ENCODE data around the gene CCDC187.
"Not testable (repeated sequence)": the region's sequence is repeated elsewhere in the genome, so short reads cannot be mapped to it uniquely, and the experiment has no call there.

Gene CCDC187

GRCh38 chr9:136237486-136238341 is 66.2 kb downstream of the CCDC187 start:
- no peak for FAIRE-seq

GRCh38 chr9:136236471-136237410 is 67.2 kb downstream of the CCDC187 start:
- FAIRE-seq = not testable (repeated sequence)

GRCh38 chr9:136235709-136236455 is 68.0 kb downstream of the CCDC187 start:
- FAIRE-seq = no peak

DNA sequence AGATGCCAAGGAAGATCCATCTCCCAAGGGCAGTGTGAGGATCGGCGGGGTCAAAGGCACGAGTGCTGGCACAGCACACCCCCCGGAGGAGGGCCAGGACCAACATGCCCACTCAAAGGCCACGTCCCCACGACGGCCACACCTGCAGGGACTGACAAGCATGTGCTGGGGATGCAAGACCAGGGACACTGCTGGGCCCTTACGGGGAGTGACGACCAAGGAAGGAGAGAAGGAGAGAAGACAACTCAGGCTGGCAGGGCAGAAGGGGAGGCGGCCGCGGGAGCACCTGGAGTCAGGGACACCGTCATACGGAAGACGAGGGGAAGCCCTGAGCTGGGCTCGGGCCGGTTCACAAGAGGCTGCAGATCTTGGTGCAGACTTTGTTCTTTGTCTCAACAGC is 68.7 kb downstream of the CCDC187 start:
- FAIRE-seq = no peak

GRCh38 chr9:136234597-136234996 is 69.3 kb downstream of the CCDC187 start:
- no peak for FAIRE-seq

DNA sequence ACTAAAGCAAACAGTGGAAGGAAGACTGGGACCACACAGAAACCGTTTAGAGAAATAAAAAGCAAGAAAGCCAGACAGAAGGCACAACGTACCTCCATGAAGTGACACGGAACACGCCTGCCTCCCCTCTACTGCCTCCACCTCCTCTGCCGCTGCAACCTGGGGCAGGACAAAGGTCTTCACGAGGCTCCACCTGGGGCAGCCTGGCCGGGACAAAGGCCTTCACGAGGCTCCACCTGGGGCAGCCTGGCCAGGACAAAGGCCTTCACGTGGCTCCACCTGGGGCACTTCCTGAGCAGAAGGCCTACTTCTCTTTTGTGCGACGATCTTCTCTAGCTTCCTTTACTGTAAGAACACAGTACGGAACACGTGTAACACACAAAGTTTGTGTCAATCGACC is 70.0 kb downstream of the CCDC187 start:
- no peak for FAIRE-seq

GRCh38 chr9:136233411-136233810 is 70.5 kb downstream of the CCDC187 start:
- FAIRE-seq = no peak

DNA sequence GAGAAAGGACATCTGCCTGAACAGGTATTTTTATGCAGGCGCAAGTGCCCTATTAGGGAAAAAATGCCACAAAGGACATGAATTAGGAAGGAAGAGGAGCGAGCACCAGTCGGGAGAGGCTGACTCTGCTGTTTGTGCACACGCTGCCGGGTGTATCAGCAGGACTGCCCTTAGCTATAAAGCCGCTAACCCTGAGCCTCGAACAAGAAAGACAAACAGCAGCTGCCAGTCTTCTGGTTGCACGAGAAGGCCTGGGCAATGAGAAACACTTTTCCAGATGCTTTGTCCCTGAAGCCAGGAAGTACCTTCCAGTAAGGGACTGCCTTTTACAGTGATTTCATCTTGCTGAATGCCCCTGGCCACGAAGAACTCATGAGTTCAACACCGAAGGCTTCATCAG is 70.9 kb downstream of the CCDC187 start:
- FAIRE-seq = no peak

DNA sequence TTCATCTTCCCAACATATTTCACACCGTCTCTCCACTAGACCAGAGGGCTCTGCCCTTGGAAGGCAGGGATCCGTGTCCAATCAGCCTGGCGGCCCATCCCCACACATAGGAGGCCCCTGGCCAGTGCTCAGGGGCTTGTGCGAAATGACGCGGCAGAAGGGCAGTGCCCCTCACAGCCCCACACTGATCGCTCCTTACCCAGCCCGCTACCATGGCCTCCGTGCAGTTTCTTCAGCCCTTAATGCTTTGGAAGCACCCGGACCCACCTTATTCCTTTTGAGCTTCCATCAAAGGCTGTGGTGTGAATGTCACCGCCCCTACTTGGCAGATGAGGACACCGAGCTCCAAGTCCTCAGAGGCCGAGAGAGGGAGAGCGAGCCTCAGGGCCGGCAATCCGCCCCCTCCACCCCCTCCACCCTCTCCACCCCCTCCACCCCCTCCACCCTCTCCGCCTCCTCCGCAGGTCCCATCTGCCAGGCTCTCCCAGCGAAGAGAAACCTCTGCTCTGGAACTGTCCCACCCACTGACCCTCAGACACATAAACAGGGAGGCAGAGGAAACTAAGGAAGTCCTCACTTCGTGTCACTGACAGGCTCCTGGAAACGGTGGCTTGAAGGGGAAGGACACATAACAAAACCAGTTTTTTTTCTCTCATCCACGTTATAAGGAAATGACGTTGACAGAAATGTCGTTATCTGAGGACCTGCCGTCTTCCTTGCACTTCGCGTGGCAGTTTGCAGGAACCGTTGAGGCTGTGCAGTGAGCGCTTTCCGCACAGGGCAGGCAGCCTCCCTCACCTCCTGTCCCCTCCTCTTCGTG is 72.2 kb downstream of the CCDC187 start:
- FAIRE-seq = no peak

DNA sequence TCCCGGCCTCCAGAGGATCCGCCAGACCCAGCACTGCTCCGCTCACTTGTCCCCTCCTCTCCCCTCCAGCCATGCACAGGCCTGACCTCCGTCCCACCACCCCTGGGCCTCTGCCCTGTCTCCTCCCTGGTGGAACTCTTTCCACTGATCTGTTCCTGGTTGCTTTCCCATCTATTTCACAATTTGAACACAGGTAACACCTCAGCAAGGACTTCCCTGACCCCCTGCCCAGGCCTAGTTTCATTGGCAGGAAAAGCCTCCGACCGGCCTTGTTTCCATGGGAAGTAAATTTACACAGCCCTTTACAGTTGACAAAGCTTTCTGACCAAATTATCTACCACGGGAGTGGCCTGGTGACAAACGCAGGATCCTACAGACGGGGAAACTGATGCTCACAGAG is 73.1 kb downstream of the CCDC187 start:
- FAIRE-seq = no peak

DNA sequence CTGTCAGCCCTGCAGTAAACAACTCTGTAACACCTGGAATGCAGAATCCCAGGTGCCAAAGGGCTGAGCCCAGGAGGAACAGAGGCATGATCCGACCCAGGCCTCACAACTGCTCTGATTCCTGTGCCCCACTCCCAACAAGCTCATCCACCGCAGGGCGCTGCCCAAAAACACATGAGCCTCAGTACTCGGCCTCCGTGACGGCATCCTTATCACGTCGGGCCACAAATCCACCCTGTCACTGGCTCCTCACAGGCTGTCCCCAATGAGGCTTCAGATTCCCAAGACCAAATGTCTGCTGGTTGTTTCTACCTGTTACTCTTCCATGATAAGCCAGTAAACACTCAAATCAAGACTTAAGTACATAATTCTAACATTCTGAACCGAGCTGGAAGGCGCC is 73.5 kb downstream of the CCDC187 start:
- no peak for FAIRE-seq

DNA sequence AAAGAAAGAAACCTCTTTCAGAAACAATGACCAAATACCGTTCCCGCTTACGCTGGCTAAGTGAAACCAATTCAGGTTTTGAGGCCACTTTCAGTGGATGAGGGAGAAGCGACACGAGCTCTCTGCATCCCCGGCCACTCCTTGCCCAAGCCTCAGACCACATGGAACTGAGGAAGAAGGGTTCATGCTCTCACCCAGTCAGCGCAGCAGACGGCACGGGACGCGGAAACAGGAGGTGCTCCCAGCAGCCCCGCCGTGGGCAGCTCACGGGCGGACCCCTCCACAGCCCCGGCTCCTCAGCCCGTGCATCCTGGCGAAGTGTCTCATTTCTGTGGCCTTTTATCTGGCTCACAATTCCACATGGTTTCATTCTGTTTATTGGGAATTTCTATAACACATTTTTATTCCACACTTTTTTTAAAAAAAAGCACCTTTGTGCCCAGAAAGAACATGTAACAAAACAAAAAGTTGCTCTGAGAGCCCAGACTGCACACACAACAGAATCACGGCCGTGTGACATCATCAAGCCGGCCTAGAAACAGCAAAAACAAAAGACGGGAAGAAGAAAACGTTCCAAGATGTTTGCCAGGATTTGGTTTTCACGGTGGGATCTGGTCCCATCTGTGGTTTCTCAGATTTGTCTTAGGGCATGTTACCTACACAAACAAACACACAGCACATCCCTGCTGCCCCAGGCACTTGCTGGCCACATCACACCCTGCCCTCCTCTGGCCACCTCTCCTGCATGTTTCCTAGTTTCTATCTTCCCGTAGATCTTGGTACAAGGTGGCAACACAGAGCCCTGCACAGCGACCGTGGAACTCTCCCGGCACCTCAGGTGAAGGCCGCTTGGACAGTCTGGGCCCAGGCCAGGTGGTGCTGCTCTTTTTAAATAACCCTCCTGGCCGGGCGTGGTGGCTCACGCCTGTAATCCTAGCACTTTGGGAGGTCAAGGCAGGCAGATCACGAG is 74.5 kb downstream of the CCDC187 start:
- FAIRE-seq = no peak

- no peak for FAIRE-seq
Measured at GRCh38 chr9:136228107-136228875, 75.6 kb downstream of the CCDC187 start.

DNA sequence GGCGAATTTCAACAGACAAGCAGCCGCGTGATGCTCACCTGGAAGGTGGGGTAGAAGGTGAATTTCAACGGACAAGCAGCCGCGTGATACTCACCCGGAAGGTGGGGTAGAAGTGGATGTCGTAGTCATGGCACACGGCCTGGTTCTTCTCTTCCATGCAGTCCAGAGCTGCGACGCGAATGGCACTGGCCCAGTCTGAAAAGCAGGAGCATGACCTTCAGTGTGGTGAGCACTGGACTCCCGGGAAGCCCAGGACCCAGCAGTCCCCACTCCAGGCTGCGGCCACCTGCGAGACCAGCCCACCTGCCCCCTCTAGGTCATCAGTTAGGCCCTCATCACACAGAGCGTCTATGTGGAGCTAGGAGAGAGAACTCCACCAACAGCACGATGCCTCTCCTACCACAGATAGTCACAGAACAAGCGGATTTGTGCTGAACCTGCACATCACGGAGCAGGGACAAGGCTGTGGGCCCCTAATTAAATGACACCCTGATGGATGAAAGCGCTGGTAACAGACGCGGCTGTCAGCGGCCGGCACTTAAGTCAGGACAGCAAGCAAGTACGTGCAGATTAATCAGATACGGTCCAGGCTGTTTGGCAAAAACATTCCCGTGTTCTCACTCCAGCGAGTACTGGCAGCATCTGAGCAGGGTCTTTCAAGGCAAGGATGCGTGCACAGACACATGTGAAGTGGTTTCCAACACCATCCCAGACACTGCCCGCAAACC is 77.0 kb downstream of the CCDC187 start:
- FAIRE-seq = no peak

- no peak for FAIRE-seq
Measured at GRCh38 chr9:136225748-136226679, 77.9 kb downstream of the CCDC187 start.

DNA sequence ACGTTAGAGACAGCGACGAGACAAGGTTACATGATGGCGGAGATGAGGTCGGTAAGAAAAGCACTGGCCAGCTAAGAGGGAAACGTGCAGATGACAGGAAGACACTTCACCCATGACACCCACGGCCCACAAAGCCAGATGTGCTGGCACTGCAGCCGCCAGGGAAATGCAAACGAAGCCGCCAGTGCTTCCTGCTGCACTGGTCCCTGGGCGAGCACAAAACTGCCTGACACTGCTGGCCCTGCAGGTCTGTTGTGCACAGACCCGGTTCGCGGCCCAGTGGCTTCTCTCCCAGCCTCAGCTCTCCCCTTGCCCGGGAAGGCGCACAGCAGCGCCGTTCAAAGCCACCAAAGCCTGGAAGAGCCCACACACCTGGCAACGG is 78.5 kb downstream of the CCDC187 start:
- no peak for FAIRE-seq

GRCh38 chr9:136223871-136224640 is 79.8 kb downstream of the CCDC187 start:
- no peak for FAIRE-seq

DNA sequence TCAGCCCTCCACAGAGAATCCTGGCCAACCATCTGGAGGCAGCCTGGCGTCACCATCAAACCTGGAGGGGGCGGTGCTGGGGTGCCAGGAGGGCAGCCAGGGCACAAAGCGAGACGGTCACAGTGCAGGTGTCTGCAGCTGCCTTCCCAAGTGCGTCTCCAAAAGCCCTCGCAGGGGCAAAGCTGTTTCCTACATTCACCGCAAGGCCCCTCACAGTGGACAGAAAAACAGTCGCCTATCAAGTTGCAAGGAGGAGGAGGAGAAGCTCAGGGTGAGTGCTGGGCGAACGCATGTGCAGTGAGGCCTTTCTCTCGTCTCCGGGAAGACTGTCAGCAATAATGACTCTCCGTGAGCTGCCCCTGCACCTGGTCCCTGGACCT is 81.0 kb downstream of the CCDC187 start:
- FAIRE-seq = no peak
